ENCODE data around the gene HOXB6. TPM values are rescaled to one million over a fixed set of nuclear protein-coding genes. Genes with fewer than 3 reads are reported as not detected.

HOXB6 gene
- total RNA-seq, 1 donor from 2014 or later = not detected

DNA sequence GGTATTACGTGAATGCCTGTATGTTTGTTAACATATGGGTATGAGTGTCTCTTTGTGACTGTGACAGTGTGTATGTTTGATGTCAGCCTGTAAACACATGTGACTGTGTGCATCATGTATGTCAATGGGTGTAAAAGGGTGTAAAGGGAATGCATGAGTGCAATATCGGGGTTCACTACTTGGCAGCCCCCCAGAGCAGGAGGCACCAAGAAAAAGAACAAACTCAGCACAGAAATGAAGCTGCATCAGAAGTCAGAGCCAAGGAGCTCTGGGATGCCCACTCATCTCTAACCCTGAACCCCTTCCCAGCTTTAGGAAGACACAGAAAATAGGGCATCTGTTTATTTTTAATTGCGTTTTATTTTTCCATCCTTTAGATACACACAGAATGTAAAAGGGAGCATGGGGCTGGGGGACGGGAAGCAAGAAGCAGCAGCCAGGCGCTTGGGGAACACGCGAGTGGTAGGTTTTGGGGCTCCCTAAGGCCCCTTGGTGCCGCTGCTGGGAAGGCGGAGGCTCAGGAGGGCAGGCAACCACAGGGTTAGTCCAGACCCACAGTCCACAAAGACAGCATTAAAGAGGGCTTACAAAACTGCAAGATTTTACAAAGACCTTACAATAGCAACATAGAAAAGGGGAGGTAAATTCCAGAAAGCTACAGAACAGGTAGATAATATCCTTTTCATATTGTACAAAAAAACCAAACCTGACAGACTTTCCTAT is 2.3 kb upstream of the HOXB6 start:
- H3K27ac Mint-ChIP-seq (ENCODE audit: unreplicated experiment) = no peak overlapping the region
- TF ChIP-seq, protein P1, sequence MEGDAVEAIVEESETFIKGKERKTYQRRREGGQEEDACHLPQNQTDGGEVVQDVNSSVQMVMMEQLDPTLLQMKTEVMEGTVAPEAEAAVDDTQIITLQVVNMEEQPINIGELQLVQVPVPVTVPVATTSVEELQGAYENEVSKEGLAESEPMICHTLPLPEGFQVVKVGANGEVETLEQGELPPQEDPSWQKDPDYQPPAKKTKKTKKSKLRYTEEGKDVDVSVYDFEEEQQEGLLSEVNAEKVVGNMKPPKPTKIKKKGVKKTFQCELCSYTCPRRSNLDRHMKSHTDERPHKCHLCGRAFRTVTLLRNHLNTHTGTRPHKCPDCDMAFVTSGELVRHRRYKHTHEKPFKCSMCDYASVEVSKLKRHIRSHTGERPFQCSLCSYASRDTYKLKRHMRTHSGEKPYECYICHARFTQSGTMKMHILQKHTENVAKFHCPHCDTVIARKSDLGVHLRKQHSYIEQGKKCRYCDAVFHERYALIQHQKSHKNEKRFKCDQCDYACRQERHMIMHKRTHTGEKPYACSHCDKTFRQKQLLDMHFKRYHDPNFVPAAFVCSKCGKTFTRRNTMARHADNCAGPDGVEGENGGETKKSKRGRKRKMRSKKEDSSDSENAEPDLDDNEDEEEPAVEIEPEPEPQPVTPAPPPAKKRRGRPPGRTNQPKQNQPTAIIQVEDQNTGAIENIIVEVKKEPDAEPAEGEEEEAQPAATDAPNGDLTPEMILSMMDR (IDR thresholded peaks at IDR 0.05) = no peak
- peaks cover 88% of the 10 kb centered on the region for H3K27me3 Mint-ChIP-seq (ENCODE audit: unreplicated experiment)
- H3K4me3 Mint-ChIP-seq (ENCODE audit: unreplicated experiment) = no peak overlapping the region
- H3K36me3 Mint-ChIP-seq (ENCODE audit: unreplicated experiment) = no peaks in the 10 kb centered on the region
- H3K4me1 Mint-ChIP-seq (ENCODE audit: unreplicated experiment) = peaks cover 5% of the 10 kb centered on the region
- DNase-seq (ENCODE audit: extremely low spot score, unreplicated experiment) = no peak
- peaks cover 6% of the 10 kb centered on the region for H3K9me3 Mint-ChIP-seq (ENCODE audit: unreplicated experiment)

DNA sequence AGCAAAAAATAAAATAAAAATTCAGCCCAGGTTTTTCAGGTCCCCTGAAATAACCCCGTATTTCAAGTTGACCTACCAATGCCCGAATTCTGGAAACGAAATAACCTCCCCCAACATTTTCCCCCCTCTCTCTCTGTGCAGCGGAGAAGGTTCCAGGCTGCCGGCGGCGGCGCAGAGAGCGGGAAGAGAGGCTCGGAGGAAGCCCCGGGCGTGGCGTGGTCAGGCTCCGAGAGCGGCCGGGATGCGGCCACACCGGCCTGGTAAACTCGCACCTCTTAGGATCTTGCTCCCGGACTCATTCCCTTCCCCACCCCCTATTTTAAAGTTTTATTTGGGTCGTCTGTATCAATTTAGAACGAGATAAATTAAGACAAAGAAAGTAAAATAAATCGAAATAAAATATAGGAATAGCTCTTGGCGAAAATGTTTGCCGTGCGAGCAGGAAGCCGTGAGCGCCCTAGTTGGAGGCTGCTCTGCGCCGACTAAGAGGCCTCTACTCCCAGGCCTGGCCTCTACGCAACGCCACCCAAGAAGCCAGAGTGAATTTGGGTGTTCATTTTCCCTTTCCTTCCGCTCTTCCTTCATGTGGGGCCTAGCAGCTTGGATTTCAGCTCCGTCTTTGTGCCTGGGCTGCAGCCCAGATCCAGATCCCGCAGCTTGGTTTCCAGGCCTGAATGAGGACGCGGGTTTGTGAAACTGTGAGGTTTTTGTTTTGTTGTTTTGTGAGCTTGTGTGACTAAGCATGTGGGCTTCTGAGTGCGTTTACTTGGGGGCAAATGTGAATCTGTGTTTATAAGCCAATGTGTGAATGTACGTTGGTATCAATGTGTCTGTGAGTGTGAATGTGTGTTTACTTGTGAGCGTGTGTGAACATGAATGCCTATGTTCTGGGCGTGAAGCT is 1.5 kb upstream of the HOXB6 start:
- Mint-ChIP-seq H3K27me3 (ENCODE audit: unreplicated experiment) (peaks cover 91% of the 10 kb centered on the region), H3K4me1 (ENCODE audit: unreplicated experiment) (peaks cover 5% of the 10 kb centered on the region), H3K36me3 (ENCODE audit: unreplicated experiment) (no peaks in the 10 kb centered on the region), H3K4me3 (ENCODE audit: unreplicated experiment) (no peak overlapping the region), H3K27ac (ENCODE audit: unreplicated experiment) (no peak overlapping the region), H3K9me3 (ENCODE audit: unreplicated experiment) (peaks cover 6% of the 10 kb centered on the region)
- no peak for DNase-seq (ENCODE audit: extremely low spot score, unreplicated experiment)
- TF ChIP-seq, protein P1 (IDR thresholded peaks at IDR 0.05) = no peak

DNA sequence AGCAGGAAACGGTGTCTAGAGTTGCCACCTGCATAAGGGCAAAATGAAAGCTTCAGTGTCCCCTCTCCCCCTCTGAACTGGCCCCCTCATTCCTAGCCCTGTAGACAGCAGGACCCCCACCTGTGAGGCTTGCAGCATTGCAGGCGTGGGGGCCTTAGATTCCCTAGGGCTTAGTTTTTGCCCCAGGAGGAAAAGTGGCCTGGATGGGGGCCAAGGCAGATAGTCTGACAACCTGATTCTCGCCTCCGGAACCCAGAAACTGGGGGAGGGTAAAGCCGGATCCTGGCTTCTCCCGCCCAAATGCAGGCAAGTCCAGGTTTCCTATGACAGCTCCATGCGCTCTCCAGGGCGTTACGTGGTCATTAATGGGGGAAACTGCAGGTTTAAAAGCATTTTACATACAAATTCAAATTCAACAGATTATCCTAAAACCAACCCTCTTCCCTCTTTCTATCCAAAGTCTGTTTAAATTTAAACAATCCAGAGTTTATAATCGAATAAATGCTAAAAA is 678 bp upstream of the HOXB6 start:
- Mint-ChIP-seq H3K4me1 (ENCODE audit: unreplicated experiment) (no peaks in the 10 kb centered on the region), H3K9me3 (ENCODE audit: unreplicated experiment) (peaks cover 6% of the 10 kb centered on the region), H3K4me3 (ENCODE audit: unreplicated experiment) (no peak overlapping the region), H3K36me3 (ENCODE audit: unreplicated experiment) (no peaks in the 10 kb centered on the region), H3K27ac (ENCODE audit: unreplicated experiment) (no peak overlapping the region), H3K27me3 (ENCODE audit: unreplicated experiment) (peaks cover 91% of the 10 kb centered on the region)
- DNase-seq (ENCODE audit: extremely low spot score, unreplicated experiment) = no peak
- TF ChIP-seq, protein P1 (IDR thresholded peaks at IDR 0.05) = no peak

DNA sequence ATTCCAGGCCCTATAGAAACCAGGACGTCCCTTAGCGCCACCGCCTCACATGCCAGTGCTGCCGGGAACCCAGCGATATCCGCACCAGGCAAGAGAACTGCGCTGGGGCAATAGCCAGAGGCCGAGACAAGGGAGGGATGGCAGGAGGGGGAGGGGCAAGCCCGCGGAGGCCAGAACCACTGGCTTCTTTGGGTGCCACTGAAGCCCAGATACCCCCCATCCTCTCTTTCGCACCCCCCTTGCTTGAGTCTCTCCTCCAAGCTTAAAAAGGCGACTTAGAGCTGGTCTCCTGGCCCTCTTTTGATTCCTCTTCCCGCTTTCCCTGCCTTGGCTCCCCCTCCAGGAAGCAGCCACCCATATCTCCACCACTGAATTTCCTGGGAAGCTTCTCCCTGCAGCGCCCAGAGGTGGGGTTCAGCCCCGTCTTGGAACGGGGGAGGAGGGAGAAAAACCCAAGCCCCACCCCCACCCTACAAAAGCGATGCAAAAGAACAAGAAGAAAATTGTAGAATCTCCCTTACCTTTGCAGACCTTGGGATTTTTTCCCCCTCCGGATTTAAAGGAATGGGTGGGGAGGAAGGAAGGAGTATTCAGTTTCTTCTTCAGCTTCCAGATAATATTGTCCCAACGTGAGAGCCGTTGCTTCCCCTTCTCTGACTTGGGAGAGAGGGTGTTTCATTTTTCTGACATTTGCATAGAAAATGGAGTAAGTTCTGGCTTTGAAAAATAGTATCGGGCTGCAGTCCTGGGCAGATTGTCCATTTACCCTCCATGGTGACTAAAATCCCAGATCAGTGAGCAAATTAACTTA is 622 bp downstream of the HOXB6 start:
- Mint-ChIP-seq H3K27ac (ENCODE audit: unreplicated experiment) (no peak overlapping the region), H3K4me1 (ENCODE audit: unreplicated experiment) (no peaks in the 10 kb centered on the region), H3K9me3 (ENCODE audit: unreplicated experiment) (peaks cover 6% of the 10 kb centered on the region)

More for the DNA sequence above, 622 bp downstream of the HOXB6 start:
- no peak for DNase-seq (ENCODE audit: extremely low spot score, unreplicated experiment)
- Mint-ChIP-seq H3K36me3 (ENCODE audit: unreplicated experiment) (no peaks in the 10 kb centered on the region), H3K4me3 (ENCODE audit: unreplicated experiment) (no peak overlapping the region), H3K27me3 (ENCODE audit: unreplicated experiment) (peaks cover 96% of the 10 kb centered on the region)
- TF ChIP-seq, protein P1 (IDR thresholded peaks at IDR 0.05) = no peak
